ENCODE measurements around the gene TACSTD2. TPM values are rescaled to one million over a fixed set of nuclear protein-coding genes. Genes with fewer than 3 reads are reported as not detected.

Gene TACSTD2
- total RNA-seq, 1 experiment from 2014 or later = 1.2 TPM

GRCh38 chr1:58561633-58562032, 15.4 kb downstream of the TACSTD2 start:
- no peaks in the 10 kb centered on the region for H3K9me3 ChIP-seq (ENCODE audit: control insufficient read depth, low read depth, low read length)
- no peak overlapping the region for H2BK120ac ChIP-seq (ENCODE audit: low read depth, low read length, poor library complexity, severe bottlenecking)
- H3K27me3 Mint-ChIP-seq (ENCODE audit: low read depth) = no peaks in the 10 kb centered on the region
- no peak overlapping the region for H3K27ac Mint-ChIP-seq
- no peak for TF ChIP-seq CTCF (conservative IDR thresholded peaks at IDR 0.05)
- H3K36me3 Mint-ChIP-seq (ENCODE audit: insufficient read depth in 1 of 3, low read depth in 3 of 3) = no peaks in the 10 kb centered on the region
- peaks cover 2% of the 10 kb centered on the region; the same call in 1 of the 2 replicates for H3K4me1 ChIP-seq (ENCODE audit: insufficient read depth, low read length)
- no peaks in the 10 kb centered on the region for H3K79me1 ChIP-seq (ENCODE audit: insufficient read depth, low read depth, low read length, poor library complexity, severe bottlenecking)
- no peak overlapping the region for H2BK20ac ChIP-seq (ENCODE audit: low read depth, low read length, poor library complexity, severe bottlenecking)
- no peak overlapping the region for H3K56ac ChIP-seq (ENCODE audit: insufficient read length, low read depth, low read length)
- no peak overlapping the region for H3K18ac ChIP-seq (ENCODE audit: insufficient read length, low read depth, low read length)
- no peaks in the 10 kb centered on the region; a peak in 2 of 5 replicates for H3K9me3 Mint-ChIP-seq
- H2AFZ ChIP-seq (ENCODE audit: low read length) = no peak overlapping the region
- no peak overlapping the region for H2BK12ac ChIP-seq (ENCODE audit: insufficient read length, low read depth, low read length)
- no peak overlapping the region for H4K91ac ChIP-seq (ENCODE audit: insufficient read length, low read depth, low read length)
- H3K27ac ChIP-seq (ENCODE audit: insufficient read length, low read depth, low read length) = no peak overlapping the region
- no peak overlapping the region for H3K4ac ChIP-seq (ENCODE audit: low read depth, low read length)
- H3K23me2 ChIP-seq (ENCODE audit: insufficient read length, low read depth, low read length, poor library complexity, severe bottlenecking) = no peaks in the 10 kb centered on the region
- WGBS (ENCODE audit: extremely low coverage, insufficient read length, low lambda C conversion rate) = no CpG with 5 or more reads among the region's 6 CpGs
- DNase-seq = no peak
- no peak overlapping the region for H2BK15ac ChIP-seq (ENCODE audit: low read depth, low read length)
- no peak overlapping the region for H3K14ac ChIP-seq (ENCODE audit: insufficient read depth, low read length)
- no peak overlapping the region for H3K4me3 Mint-ChIP-seq
- H2BK5ac ChIP-seq (ENCODE audit: insufficient read length, low read length) = no peak overlapping the region
- no peak overlapping the region for H4K8ac ChIP-seq (replicated peaks; ENCODE audit: insufficient read length, low read depth, low read length)
- H3K27me3 ChIP-seq (ENCODE audit: insufficient read depth, low read length) = no peaks in the 10 kb centered on the region
- no peaks in the 10 kb centered on the region for H3K79me2 ChIP-seq (ENCODE audit: insufficient read depth, low read length)
- no peak overlapping the region for H4K5ac ChIP-seq (ENCODE audit: insufficient read length, low read depth, low read length)
- no peak overlapping the region for H2AK5ac ChIP-seq (ENCODE audit: insufficient read length, low read length)
- H3T11ph ChIP-seq (ENCODE audit: low read length) = no peak overlapping the region
- no peaks in the 10 kb centered on the region for H4K20me1 ChIP-seq (ENCODE audit: control insufficient read depth, insufficient read depth, insufficient read length)
- H3K23ac ChIP-seq (ENCODE audit: insufficient read length, low read depth, low read length) = no peak overlapping the region
- H3K9ac ChIP-seq (ENCODE audit: extremely low read depth, insufficient read length, low read length) = no peak overlapping the region
- peaks cover 13 to 14% of the 10 kb centered on the region in 2 experiments for H3K4me1 Mint-ChIP-seq
- no peak overlapping the region for H3K4me2 ChIP-seq (ENCODE audit: insufficient read depth, insufficient read length, low read length)
